Measurements from ENCODE around the gene SLC26A11.

- TF ChIP-seq EZH2 (IDR thresholded peaks at IDR 0.05; ENCODE audit: borderline replicate concordance, low read length) (no peak), CTCF (conservative IDR thresholded peaks at IDR 0.05 in 1 of 2, IDR thresholded peaks at IDR 0.05 in 1 of 2; ENCODE audit: extremely low read depth in 1 of 2, insufficient read depth in 1 of 2, low read depth in 1 of 2, low read length in 2 of 2) (no peak)
Measured at GRCh38 chr17:80232438-80232837, 12.2 kb downstream of the SLC26A11 start.
